Activated CD8-positive, alpha-beta memory T cell treated with anti-CD3 and anti-CD28 coated beads for 48 hours (primary cell): Measurements from ENCODE around the gene ZNF678.

ENCODE experiments used
- DNase-seq, 3 experiments: peaks; one replicate each; pipeline ENCODE4 v3.0.0-alpha.2; 2020; ENCODE audit warnings: low read depth in 2 of 3, low spot score in 2 of 3

The ZNF678 gene

DNA sequence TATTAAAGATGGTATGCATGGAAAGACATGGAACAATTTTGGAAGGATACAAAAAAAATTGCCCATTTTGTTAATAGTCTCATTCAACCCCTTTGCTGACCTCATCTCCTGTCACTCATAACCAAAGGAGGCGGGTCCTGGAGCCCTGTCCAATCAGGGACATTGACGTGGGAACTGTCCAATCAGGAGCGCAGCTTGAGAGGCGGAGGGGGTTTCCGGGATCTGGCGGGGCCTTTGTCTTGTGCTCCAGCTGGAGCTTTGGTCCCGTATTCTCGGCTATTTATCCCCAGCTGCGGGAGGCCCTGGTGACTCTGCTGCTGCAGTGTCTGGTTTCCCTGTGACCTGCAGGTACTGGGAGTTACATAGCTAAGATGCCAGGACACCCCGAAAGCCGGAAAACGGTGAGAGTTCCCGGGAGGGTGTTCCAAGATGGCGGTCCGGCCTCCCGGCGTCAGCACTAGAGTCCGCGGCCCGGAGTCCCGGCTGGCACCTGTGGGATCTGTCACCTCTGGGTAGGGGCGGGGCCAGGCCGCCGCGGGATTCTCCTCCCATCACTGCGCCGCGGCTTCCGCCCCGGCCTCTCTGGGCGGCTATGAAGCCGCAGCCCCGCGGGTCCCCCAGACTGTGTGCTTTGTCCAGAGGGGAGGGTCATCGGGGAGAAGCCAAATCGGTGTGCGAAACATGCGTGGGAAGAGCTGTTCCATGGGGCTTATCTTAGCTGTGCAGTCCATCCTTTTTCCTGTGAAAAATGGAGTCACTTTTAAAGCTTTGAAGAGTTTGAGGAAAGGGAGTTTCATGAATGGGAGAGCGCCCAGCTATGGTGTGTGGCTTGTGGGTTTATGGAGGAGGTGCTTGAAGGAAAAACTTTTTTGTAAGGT is at the start of gene ZNF678:
Gene ZNF678, plus strand, starts transcription at position 233 of the 878 bp plus-strand sequence. CDS start 87,436 bp downstream, outside the sequence.
- peak; percentile 69 to 82 (median 74) for DNase-seq

DNA sequence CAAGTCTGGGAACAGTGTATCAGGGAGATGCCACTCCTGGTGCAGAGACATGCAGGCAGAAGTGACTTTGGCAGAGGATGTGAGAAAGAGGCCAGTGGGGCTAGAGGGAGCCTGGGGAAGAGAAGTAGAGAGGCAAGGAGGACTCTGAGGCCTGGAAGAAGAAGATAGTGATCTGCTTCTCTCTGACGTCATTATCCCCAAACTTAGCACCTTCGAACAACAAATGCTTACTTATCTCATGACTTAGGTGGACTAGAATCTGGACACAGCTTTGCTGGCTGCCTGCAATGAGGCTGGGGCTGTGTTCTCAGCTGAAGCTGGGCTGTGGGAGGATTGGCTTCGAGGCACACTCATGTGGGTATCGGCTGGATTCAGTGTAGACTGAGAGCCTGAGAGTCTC is 44.5 kb upstream of the ZNF678 start:
- no peak for DNase-seq

DNA sequence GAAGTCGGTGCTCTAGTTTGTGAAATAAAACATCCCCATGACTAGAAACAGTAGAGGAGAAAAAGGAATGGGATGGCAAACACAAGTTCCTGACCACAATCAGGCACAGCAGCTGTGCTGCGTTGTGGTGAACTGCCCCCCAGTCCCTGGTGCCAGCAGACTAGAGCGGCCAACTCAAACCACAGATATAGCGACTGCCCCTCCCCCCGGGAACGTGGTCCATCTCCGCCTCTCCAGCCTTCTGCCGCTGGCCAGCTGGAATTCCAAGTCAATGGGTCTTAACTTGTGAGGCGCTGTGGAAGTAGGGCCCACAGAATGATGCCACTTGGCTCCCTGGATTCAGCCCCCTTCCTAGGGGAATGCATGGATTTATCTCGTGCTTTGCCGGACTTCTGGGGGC is 41.6 kb upstream of the ZNF678 start:
- DNase-seq: no peak

DNA sequence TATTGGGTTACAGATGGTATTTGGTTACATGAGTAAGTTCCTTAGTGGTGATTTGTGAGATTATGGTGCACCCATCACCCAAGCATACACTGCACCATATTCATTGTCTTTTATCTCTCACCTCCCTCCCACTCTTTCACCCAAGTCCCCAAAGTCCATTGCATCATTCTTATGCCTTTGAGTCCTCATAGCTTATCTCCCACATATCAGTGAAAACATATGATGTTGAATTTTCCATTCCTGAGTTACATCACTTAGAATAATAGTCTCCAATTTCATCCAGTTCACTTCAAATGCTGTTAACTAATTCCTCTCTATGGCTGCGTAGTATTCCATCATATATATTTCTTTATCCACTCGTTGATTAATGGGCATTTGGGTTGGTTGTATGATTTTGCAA is 36.8 kb upstream of the ZNF678 start:
- DNase-seq: no peak

DNA sequence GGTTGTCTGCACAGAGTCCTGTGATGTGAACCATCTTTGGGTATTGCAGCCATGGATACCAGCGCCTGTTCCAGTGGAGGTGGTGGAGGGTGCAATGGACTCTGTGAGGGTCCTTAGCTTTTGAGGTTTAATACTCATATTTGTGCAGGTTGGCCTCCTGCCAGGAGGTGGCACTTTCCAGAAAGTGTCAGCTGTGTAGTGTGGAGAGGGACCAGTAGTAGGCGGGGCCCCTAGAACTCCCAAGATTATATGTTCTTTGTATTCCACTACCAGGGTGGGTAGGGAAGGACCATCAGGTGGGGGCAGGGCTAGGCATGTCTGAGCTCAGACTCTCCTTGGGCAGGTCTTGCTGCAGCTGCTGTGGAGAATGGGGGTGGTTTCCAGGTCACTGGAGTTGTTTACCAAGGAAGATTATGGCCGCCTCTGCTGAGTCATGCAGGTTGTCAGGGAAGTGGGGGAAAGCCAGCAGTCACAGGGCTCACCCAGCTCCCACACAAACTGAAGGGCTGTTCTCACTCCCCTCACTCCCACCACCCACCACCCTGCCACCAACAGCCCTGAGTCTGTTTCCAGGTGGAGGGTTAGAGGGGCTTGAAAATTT is 31.2 kb upstream of the ZNF678 start:
- no peak for DNase-seq

DNA sequence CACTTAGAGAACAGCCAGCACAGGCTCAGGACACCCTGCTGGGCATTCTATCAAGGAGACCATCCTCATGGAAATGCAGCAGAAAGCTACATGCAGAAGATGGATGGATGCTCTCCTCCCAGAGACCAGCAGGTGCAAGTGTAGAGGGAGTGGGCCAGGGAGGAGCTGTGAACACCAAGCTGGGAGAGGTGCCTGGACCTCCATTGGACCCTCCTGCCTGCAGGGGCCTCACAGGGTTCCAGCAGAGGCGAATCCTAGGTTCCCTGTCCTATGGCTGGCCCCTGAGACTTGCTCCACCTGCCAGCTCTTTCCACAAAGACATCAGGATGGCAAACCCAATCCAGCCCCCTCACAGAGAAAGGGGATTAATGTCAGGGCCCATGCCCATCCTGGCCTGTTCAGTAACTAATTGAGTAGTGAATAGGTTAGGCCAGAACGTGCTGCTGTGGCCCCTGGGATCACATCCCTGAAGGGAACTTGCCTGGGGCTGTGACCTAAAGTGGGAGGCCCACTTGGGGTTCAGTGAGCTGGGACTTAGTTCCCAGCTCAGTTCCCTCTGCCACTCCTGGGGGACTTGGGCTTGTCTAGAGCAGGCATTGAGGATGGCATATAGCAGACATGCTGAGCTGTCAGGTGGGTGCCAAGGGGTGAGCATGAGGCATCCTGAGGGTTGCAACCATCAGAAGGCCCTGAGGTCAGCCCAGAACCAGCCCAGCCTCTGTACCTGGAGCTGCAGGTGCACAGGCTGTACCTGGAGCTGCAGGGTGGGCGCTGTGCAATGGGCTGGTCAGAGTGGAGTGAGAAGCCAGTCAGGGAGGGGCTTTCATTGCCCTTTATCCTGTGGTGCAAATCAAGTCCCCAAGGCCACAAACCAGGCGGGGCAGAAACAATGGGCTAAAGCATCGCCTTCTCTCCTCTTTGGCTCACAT is 22.9 kb upstream of the ZNF678 start:
- no peak for DNase-seq

DNA sequence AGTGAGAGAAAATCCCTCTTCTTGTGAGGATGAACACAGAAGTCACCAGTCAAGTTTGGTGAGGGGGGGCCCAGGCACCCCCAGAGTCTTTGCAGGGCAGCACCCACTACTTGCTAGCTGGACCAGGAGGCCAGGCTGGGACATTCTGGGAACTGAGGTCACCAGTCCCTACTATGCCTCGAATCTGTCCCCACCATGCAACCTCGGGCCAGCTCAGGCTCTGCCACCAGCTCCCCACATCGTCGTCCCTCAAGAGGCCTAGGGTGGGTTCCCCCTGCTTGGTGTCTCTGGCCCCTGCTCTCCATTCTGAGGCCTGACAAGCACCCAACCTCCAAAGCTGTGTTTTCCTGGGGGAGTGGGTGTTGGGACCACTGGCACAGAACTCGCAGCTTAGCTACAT is 22.2 kb upstream of the ZNF678 start:
- DNase-seq: no peak

DNA sequence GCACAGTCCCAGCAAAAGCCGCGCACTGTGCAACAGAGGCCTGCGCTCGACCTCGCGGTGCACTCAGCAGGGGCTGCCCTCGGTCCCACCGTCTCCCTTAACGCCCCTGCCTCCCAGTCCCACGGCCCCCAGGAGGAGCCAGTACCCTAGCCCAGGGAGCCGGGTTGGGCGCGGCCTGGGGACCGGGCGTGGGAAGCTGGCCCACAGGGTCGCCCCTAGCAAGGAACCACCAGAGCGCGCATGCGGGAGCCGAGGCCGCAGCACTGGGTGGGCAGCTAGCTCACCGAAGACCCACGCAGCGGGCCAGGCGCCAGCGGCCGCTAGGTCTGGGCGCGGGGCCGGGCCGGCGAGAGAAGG is 21.6 kb upstream of the ZNF678 start:
- DNase-seq: no peak

DNA sequence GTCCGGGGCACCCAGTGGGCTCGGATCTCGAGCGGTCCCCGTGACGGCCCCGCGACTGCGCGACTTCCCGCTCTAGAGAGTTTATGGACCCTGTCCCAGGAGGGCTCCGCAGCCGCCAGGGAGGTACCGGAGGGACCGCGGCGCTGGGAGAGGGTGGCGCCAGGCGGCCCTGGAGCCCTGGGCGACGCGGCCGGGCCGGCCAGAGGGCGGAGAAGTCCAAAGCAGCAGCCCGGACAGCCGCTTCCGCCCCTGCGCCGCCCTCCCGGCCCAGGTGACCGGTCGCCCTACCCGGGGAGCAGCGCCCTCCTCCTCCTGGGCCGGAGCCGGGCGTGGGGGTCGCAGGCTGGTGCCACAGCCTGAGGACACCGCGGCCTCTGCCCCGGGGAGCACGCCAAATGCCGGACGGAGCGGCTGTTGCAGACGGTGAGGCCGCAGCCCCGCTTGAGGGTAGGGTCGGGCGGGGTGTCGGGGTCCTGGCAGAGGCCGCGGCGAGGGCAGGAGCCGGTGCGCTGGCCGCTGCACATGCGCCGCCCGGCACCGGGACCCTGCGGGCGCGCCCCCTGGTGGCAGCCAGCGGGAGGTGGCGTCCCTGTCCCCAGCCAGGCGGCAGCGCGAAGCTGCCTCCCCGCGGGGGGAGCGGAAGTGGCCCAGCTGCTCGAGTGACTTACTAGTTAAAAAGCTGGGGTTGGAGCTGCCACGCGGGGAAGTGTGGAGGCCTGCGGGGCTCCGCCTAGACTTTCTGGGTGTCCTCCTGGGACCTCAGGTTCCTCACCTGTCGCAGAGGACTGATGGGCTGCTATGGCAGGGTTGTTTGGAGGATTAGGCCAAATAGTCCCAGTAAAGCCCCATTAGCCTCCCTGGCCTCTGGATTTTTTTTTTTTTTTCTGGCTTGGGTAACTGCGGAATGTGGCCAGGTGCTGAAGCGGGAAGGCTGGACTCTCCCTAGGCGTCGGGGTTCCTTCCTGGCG is 20.9 kb upstream of the ZNF678 start:
- peak; percentile 73 to 81 (median 76) for DNase-seq

DNA sequence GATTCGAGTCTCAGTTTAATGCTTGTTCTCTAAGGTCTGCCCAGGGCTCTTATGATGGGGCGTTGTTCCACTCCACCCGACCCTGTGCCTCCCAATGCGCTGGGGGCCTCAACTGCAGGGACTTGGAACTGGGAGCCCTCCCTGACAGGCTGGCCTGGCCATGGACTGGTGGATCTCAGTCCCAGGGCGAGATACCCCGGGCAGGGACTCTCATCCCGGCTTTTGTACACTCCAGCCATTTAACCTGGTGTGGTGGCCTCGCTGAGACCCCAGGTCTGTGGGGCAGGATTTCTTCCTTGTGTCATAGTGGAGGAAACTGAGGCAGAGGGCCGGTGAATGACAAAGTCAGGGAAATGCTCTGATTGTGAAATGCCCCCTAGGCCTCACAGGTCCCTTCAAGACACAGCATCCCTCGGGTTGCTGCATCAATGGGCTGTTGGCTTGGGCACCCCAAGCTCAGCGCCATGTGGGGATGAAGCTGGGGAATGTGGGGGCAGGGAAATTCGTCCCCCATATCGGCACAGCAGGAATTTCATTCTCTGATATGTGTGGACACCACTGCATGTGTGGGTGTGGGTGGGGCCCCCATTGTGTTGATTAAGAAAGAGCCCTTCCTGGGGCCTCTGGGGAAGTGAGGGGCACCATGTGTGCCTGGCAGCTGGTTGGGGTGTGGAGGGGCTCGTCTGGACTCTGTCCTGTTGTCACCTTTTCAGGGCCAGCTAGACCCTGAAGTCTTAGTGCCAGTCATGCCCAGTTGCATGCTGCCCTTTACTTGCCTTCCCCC is 19.9 kb upstream of the ZNF678 start:
- DNase-seq: no peak

DNA sequence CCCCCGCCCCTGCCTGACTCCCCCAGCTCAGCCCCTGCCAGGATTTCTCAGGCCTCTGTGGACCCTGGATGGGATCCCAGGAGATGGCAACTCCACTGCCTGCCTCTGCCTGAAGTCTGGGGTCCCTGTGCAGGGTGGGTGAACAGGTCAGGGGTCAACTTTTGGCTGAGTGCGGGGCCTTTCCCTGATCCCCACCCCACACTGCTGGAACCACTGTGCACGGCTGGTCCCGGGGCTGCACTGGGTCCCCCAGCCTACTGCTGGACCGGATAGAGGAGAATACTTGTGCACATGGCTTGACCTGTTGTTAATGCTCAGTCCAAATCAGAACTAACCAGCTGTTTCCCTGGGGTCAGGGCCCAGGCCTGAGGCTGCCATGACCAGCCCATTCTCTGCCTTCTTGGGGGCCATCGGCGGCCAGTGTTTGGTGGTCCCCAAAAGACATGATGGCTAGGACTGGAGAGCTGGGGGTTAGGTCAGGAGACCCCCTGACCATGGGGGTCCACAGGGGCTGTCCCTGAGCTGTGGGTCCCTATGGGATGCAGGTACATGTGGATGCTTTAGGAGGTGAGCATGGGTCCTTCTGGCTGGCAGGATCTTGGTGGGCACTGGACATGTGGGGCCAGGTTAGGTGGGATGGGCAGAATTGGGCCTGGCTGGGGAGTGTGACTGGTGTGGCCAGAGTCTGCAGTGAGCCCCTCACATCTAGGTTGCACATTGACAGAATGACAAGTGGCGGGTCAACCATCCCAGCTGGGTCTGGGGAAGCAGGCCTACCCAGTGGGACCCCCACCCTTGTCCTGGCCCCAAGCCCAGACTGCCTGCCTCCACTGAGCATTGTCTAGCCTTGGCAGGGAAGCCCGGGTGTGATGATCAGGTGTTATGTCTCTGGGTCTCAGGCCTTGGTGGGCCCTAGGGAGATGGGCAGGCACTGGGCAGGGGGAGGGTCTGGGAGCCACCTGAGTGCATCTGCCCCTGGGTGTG is 19.0 kb upstream of the ZNF678 start:
- no peak for DNase-seq

DNA sequence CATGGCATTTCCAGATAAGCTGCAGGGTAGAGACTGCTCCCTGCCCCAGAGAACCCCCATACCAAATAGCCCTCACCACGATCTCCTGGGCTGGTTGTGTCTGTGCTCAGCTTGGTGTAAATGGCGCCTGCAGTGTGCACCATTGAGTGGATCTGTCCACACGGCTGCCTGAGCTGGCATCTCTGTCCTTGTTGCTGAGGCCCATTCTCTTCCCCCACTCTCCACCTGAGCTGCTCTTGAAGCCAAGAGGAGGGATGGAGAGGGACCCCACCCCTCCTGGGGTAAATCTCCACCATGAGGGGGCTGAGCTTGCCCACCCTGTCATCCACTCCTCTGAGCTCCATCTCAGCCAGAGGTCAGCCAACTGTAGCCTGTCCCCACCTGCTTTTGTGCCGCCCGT is 18.0 kb upstream of the ZNF678 start:
- no peak for DNase-seq

DNA sequence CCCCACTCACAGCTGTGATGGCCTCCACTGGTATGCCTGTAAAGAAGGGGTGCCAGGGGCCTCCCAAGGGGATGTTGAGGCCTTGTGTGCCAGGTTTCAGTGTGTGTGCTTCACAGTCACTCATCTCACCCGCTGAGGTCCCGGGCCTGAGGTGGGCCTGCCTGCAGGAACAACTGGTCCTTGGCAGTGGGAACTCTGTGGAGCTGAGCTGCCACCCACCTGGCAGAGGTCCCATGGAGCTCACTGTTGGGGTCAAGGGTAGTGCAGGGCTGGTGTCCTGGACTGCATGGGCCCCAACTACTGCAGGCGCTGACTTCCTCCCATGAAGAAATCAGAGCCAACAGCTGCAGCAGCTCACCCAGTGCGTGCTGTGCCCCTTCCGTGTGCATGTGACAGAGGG is 17.3 kb upstream of the ZNF678 start:
- no peak for DNase-seq

DNA sequence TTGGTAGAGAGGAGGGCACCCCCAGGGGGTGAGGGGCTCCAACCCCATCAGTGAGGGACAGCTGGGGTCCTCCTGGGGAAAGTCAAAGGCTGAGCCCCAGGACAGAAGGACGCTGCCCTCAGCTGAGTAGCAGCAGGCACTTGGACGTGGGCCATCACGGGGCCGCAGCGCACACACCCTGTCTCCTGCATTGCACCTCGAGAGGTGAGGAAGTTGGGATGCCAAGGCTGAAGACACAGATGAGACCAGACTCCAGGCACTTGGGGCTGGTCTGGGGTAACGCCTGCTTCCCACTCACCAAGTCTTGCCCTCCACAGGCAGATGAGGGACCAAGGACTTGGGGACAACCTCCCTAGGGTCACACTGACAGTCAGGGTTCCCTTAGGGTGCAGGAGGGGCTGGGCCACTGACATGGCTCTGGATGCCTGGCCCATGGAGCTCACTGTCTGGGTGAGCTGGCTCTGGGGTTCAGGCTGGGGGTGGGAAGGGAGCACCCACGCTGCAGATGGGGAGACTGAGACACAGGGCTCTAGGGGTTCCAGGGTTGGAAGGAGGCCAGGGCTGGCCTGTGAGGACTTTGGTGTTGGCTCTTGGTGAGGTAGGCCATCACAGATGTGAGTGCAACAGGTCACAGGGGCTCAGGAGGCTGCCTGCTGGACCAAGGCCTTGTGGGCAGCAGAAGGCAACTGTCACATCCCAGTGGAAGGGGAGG is 16.6 kb upstream of the ZNF678 start:
- no peak for DNase-seq

DNA sequence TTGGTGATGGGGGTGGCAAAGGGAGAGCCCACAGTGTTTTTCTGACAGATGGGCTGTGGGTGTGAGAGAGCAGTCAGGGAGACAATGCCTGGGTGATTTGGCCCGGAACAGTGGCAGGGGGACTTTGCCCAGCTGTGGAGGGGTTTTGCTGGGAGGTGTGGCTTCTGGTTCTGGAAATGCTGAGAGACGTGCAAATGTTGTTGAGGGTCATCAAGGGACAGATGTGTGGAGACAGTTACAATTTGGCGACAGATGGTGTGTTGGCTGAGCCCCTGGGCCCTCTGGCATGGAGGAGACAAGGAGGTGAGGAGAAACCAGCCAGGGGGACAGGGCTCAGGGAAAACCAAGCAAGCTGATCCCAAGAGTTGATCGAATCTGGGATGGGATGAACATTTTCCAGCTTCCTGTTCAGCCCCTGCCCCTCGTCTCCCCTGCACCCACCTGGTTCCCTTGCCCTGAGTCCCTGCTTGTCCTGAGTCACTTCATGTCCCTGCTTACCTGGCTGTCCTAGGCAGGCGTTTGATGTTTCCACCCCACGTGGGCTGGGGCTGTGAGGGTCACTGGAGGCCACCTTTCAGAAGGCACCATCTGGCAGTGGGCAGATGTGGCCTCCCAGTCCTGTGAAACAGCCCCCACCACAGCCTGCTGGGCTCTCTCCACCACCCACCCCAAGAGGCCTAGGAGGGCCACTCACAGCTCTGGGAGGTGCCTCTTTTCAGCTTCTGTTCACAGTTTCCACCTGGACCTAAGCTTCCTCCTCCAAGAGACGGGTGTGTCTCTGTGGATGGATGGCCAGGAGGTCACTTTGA is 15.8 kb upstream of the ZNF678 start:
- no peak for DNase-seq

DNA sequence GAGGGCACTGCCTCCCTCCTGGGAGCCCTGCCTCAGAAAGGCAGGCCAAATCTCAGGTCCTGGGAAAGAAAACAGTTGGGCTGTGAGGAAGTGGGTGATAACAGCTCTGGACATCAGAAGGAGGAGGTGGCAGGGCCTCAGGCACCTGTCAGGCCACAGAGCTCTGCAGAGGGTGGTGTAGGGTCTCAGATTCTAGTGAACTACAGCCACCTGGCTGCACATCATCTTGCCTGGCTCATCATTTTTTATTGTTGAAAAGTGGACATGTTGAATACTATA is 15.3 kb upstream of the ZNF678 start:
- DNase-seq: no peak

DNA sequence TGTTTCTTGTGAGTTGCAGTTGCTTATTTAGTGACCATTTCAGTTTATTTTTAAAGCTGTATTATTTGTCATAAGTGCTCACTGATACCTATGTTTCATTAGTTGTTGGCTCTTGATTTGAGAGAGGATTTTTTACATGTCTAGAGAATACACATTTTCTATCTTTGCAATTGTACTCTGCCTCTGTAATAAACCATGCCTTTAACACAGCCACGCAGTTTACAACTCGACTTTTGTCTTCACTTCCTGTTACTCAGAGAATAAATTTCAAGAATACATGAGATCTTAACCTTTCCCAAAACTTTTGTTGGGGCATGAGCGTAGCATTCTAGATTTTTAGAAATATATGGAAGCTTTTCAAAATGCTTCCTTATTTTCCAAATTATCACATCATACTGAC is 14.9 kb upstream of the ZNF678 start:
- DNase-seq: no peak
